Measurements from ENCODE around the gene KIAA0586.

Gene KIAA0586

GRCh38 chr14:58597041-58597440 is 169.5 kb downstream of the KIAA0586 start:
- no peak for DNase-seq (ENCODE audit: low spot score)

GRCh38 chr14:58598028-58598803 is 170.7 kb downstream of the KIAA0586 start:
- no peak for DNase-seq (ENCODE audit: low spot score)

GRCh38 chr14:58598804-58599525 is 171.4 kb downstream of the KIAA0586 start:
- DNase-seq (ENCODE audit: low spot score), result no peak

- no peak for DNase-seq (ENCODE audit: low spot score)
These were observed 172.2 kb downstream of the KIAA0586 start for GRCh38 chr14:58599707-58600106.

Small RNAs within 50 kb of the gene (small RNA-seq; reads per million reads assigned to genes)
- gene HSBP1P1 (0 to 0.03 reads per million in 2 experiments), gene RF00019 (0 reads per million in 2 experiments)
